Muscle of back (tissue), 13 donors: ENCODE measurements around the gene GOLGA6D. TPM values are rescaled to one million over a fixed set of nuclear protein-coding genes. Genes with fewer than 3 reads are reported as not detected.
"Not testable (repeated sequence)": the region's sequence is repeated elsewhere in the genome, so short reads cannot be mapped to it uniquely, and the experiment has no call there.

Experiments
- DNase-seq, 3 donors: peaks; one replicate each; pipeline versions ENCODE4 v3.0.0 to v3.0.0-alpha.2; 2013
- long read RNA-seq, 9 donors: transcript quantifications; one replicate each; lab custom pipeline, GENCODE V29; 2026
- polyA plus RNA-seq, 10 donors: library from polyadenylated mRNA; unstranded; fragments of 120-200 nt; gene quantifications; one replicate each; pipeline ENCODE4 v1.2.1, GENCODE V29; 2013; ENCODE audit not compliant: insufficient read length in 10 of 10

GOLGA6D gene
- under 1 TPM; 0.07 to 0.93 (median 0.29) TPM for polyA plus RNA-seq
- long read RNA-seq, donor 1 = 0 reads
- long read RNA-seq, donor 2 = 0 reads
- long read RNA-seq, donor 3 = 0 reads
- long read RNA-seq, donor 4 = 0 reads
- long read RNA-seq, donor 5 = 0 reads
- long read RNA-seq, donor 6 = 0 reads
- long read RNA-seq, donor 7 = 0 reads
- long read RNA-seq, donor 8 = 0 reads
- long read RNA-seq, donor 9 = 0 reads

- not testable (repeated sequence) for DNase-seq
Measured at GRCh38 chr15:75282572-75282971, at the start of gene GOLGA6D. Gene GOLGA6D, plus strand, starts transcription at chr15:75282835. Its CDS starts 41 bp downstream, at chr15:75282876.

GRCh38 chr15:75233504-75234190 lies 49.0 kb upstream of the GOLGA6D start:
- no peak for DNase-seq

GRCh38 chr15:75234191-75234810 lies 48.3 kb upstream of the GOLGA6D start:
- DNase-seq = no peak

- DNase-seq = no peak
Measured at GRCh38 chr15:75235051-75235673, 47.5 kb upstream of the GOLGA6D start.

- DNase-seq = no peak
Measured at GRCh38 chr15:75235760-75236729, 46.6 kb upstream of the GOLGA6D start.

GRCh38 chr15:75237316-75237982 lies 45.2 kb upstream of the GOLGA6D start:
- no peak for DNase-seq

- no peak for DNase-seq
Measured at GRCh38 chr15:75238150-75238549, 44.5 kb upstream of the GOLGA6D start.

- not testable (repeated sequence) for DNase-seq
Measured at GRCh38 chr15:75245741-75246140, 36.9 kb upstream of the GOLGA6D start.

- DNase-seq = not testable (repeated sequence)
Measured at GRCh38 chr15:75248991-75249390, 33.6 kb upstream of the GOLGA6D start.

GRCh38 chr15:75249726-75250125 lies 32.9 kb upstream of the GOLGA6D start:
- DNase-seq = no peak

- not testable (repeated sequence) for DNase-seq
Measured at GRCh38 chr15:75251343-75251742, 31.3 kb upstream of the GOLGA6D start.

GRCh38 chr15:75252285-75252684 lies 30.4 kb upstream of the GOLGA6D start:
- DNase-seq = not testable (repeated sequence)

- not testable (repeated sequence) for DNase-seq
Measured at GRCh38 chr15:75258034-75258433, 24.6 kb upstream of the GOLGA6D start, which contains the start of gene GOLGA6C. Gene GOLGA6C, plus strand, starts transcription at chr15:75258334. Its CDS starts 265 bp downstream, at chr15:75258599.

- not testable (repeated sequence) for DNase-seq
Measured at GRCh38 chr15:75258620-75259343, 23.9 kb upstream of the GOLGA6D start.

- DNase-seq = not testable (repeated sequence)
Measured at GRCh38 chr15:75259873-75260272, 22.8 kb upstream of the GOLGA6D start.

- DNase-seq = not testable (repeated sequence)
Measured at GRCh38 chr15:75273751-75274359, 8.8 kb upstream of the GOLGA6D start.

- DNase-seq = peak in 1 of 3 donors; percentile 21
Measured at GRCh38 chr15:75274509-75275107, 8.0 kb upstream of the GOLGA6D start.

- not testable (repeated sequence) for DNase-seq
Measured at GRCh38 chr15:75275617-75276016, 7.0 kb upstream of the GOLGA6D start.

GRCh38 chr15:75278497-75278896 lies 4.1 kb upstream of the GOLGA6D start:
- not testable (repeated sequence) for DNase-seq
